HEK293 (cell line): Measurements from ENCODE around the gene FAM83C.
A peak's percentile ranks its signal among the peaks of the same experiment; 100 is the strongest.

Experiments used
- BCL11B ChIP-seq: fragments of 450-650 bp; formaldehyde crosslinking; IDR thresholded peaks from 2 replicates; pipeline ENCODE4 v1.5.1; 2016; ENCODE audit warnings: low read depth, missing biosample characterization, missing genetic modification characterization
- ELK4 ChIP-seq: IDR thresholded peaks from 2 replicates; pipeline ENCODE4 v1.6.1; 2011; ENCODE audit warnings: mild to moderate bottlenecking, low read depth, low read length, borderline replicate concordance
- IKZF3 ChIP-seq: fragments of 450-650 bp; IDR thresholded peaks from 2 replicates; pipeline ENCODE4 v1.5.0; 2018; ENCODE audit warnings: missing biosample characterization, mild to moderate bottlenecking, missing genetic modification characterization, moderate library complexity
- KLF10 ChIP-seq: fragments of 450-650 bp; IDR thresholded peaks from 2 replicates; pipeline ENCODE4 v1.5.1; 2018; ENCODE audit warnings: missing biosample characterization, mild to moderate bottlenecking, missing genetic modification characterization
- OSR2 ChIP-seq: fragments of 450-650 bp; formaldehyde crosslinking; IDR thresholded peaks from 2 replicates; pipeline ENCODE4 v1.5.1; 2016; ENCODE audit warnings: missing biosample characterization, missing genetic modification characterization
- PATZ1 ChIP-seq: fragments of 450-650 bp; formaldehyde crosslinking; IDR thresholded peaks from 2 replicates; pipeline ENCODE4 v1.5.1; 2016; ENCODE audit warnings: missing biosample characterization, missing genetic modification characterization
- PBX3 ChIP-seq: sonication (generic); formaldehyde crosslinking; IDR thresholded peaks from 2 replicates; pipeline ENCODE4 v1.8.1; 2022; ENCODE audit warnings: mild to moderate bottlenecking, moderate library complexity, missing genetic modification reagents
- PRDM4 ChIP-seq: fragments of 450-650 bp; formaldehyde crosslinking; IDR thresholded peaks from 2 replicates; pipeline ENCODE4 v1.5.1; 2017; ENCODE audit warnings: missing biosample characterization, missing genetic modification characterization
- REPIN1 ChIP-seq: fragments of 450-650 bp; formaldehyde crosslinking; IDR thresholded peaks from 2 replicates; pipeline ENCODE4 v1.5.1; 2017; ENCODE audit warnings: missing biosample characterization, missing genetic modification characterization, low read depth
- SALL2 ChIP-seq: fragments of 450-650 bp; formaldehyde crosslinking; IDR thresholded peaks from 2 replicates; pipeline ENCODE4 v1.5.0; 2017; ENCODE audit warnings: missing biosample characterization, mild to moderate bottlenecking, missing genetic modification characterization, borderline replicate concordance
- SCRT2 ChIP-seq: fragments of 450-650 bp; formaldehyde crosslinking; IDR thresholded peaks from 2 replicates; pipeline ENCODE4 v1.5.1; 2016; ENCODE audit warnings: missing biosample characterization, missing genetic modification characterization
- SETDB1 ChIP-seq: IDR thresholded peaks from one replicate; pipeline ENCODE4 v1.6.1; 2017; ENCODE audit warnings: mild to moderate bottlenecking, low read length, moderate library complexity, mixed read lengths; ENCODE audit not compliant: insufficient read length
- TRIM28 ChIP-seq: IDR thresholded peaks from 2 replicates; pipeline ENCODE4 v1.6.1; 2011; ENCODE audit warnings: low read length, control low read depth, borderline replicate concordance
- YY2 ChIP-seq: fragments of 450-650 bp; formaldehyde crosslinking; IDR thresholded peaks from 2 replicates; pipeline ENCODE4 v1.5.1; 2016; ENCODE audit warnings: missing biosample characterization, missing genetic modification characterization
- ZBTB21 ChIP-seq: fragments of 450-650 bp; formaldehyde crosslinking; IDR thresholded peaks from 2 replicates; pipeline ENCODE4 v1.5.1; 2017; ENCODE audit warnings: missing biosample characterization, missing genetic modification characterization
- ZBTB44 ChIP-seq: fragments of 450-650 bp; IDR thresholded peaks from 2 replicates; pipeline ENCODE4 v1.5.1; 2018; ENCODE audit warnings: missing biosample characterization, mild to moderate bottlenecking, missing genetic modification characterization
- ZNF10 ChIP-seq: fragments of 450-650 bp; formaldehyde crosslinking; IDR thresholded peaks from 2 replicates; pipeline ENCODE4 v1.5.1; 2017; ENCODE audit warnings: missing biosample characterization, missing genetic modification characterization
- ZNF112 ChIP-seq: fragments of 450-650 bp; formaldehyde crosslinking; IDR thresholded peaks from 2 replicates; pipeline ENCODE4 v1.5.0; 2017; ENCODE audit warnings: missing biosample characterization, missing genetic modification characterization
- ZNF146 ChIP-seq: fragments of 450-650 bp; formaldehyde crosslinking; IDR thresholded peaks from 2 replicates; pipeline ENCODE4 v1.5.1; 2016; ENCODE audit warnings: missing biosample characterization, missing genetic modification characterization
- ZNF174 ChIP-seq: fragments of 450-650 bp; formaldehyde crosslinking; IDR thresholded peaks from 2 replicates; pipeline ENCODE4 v1.5.0; 2017; ENCODE audit warnings: missing biosample characterization, mild to moderate bottlenecking, missing genetic modification characterization
- ZNF214 ChIP-seq: fragments of 450-650 bp; formaldehyde crosslinking; IDR thresholded peaks from 2 replicates; pipeline ENCODE4 v1.5.1; 2017; ENCODE audit warnings: missing biosample characterization, mild to moderate bottlenecking, missing genetic modification characterization, borderline replicate concordance
- ZNF24 ChIP-seq: fragments of 450-650 bp; formaldehyde crosslinking; IDR thresholded peaks from 2 replicates; pipeline ENCODE4 v1.5.1; 2016; ENCODE audit warnings: missing biosample characterization, missing genetic modification characterization
- ZNF274 ChIP-seq, 2 experiments: fragments of 200-500 bp in 1 of 2; fragments of 450-650 bp in 1 of 2; sonication (Bioruptor generic) in 1 of 2; formaldehyde crosslinking in 1 of 2; IDR thresholded peaks; 2 replicates each; pipeline versions ENCODE4 v1.5.1 to v1.6.1; 2014 to 2016; ENCODE audit warnings: borderline replicate concordance in 1 of 2, inconsistent platforms in 1 of 2, low read length in 1 of 2, missing biosample characterization in 1 of 2, missing genetic modification characterization in 1 of 2
- ZNF302 ChIP-seq: fragments of 450-650 bp; formaldehyde crosslinking; IDR thresholded peaks from 2 replicates; pipeline ENCODE4 v1.5.1; 2016; ENCODE audit warnings: missing biosample characterization, missing genetic modification characterization, low read depth
- ZNF394 ChIP-seq: fragments of 450-650 bp; formaldehyde crosslinking; IDR thresholded peaks from 2 replicates; pipeline ENCODE4 v1.5.1; 2016; ENCODE audit warnings: missing biosample characterization, missing genetic modification characterization, mild to moderate bottlenecking, moderate library complexity, borderline replicate concordance
- ZNF529 ChIP-seq: fragments of 450-650 bp; formaldehyde crosslinking; IDR thresholded peaks from 2 replicates; pipeline ENCODE4 v1.5.1; 2017; ENCODE audit warnings: missing genetic modification characterization, missing biosample characterization; ENCODE audit not compliant: insufficient replicate concordance
- ZNF558 ChIP-seq: fragments of 450-650 bp; formaldehyde crosslinking; IDR thresholded peaks from 2 replicates; pipeline ENCODE4 v1.5.1; 2016; ENCODE audit warnings: missing biosample characterization, missing genetic modification characterization
- ZNF585B ChIP-seq: fragments of 450-650 bp; formaldehyde crosslinking; IDR thresholded peaks from 2 replicates; pipeline ENCODE4 v1.5.1; 2016; ENCODE audit warnings: missing biosample characterization, missing genetic modification characterization
- ZNF596 ChIP-seq: fragments of 450-650 bp; IDR thresholded peaks from 2 replicates; pipeline ENCODE4 v1.5.0; 2018; ENCODE audit warnings: missing biosample characterization, mild to moderate bottlenecking, missing genetic modification characterization, moderate library complexity
- ZNF600 ChIP-seq: fragments of 450-650 bp; formaldehyde crosslinking; IDR thresholded peaks from 2 replicates; pipeline ENCODE4 v1.5.1; 2016; ENCODE audit warnings: missing biosample characterization, missing genetic modification characterization
- ZNF658 ChIP-seq: fragments of 450-650 bp; formaldehyde crosslinking; IDR thresholded peaks from 2 replicates; pipeline ENCODE4; 2016; ENCODE audit warnings: missing biosample characterization, missing genetic modification characterization
- ZNF747 ChIP-seq: fragments of 450-650 bp; formaldehyde crosslinking; IDR thresholded peaks from 2 replicates; pipeline ENCODE4 v1.5.1; 2016; ENCODE audit warnings: missing biosample characterization, missing genetic modification characterization

Gene FAM83C

GRCh38 chr20:35319192-35319870, 27.1 kb upstream of the FAM83C start (continued):
- TF ChIP-seq ZNF146 (tag by site-specific recombination) (0 out of 2 replicates have a peak, but pooled peaks have one; percentile 28), KLF10 (tag by site-specific recombination) (peak; percentile 98), ZNF658 (no peak), OSR2 (tag by site-specific recombination) (peak; percentile 98), ZNF600 (tag by site-specific recombination) (no peak), ZNF747 (tag by site-specific recombination) (no peak), SALL2 (tag by site-specific recombination) (no peak), ZNF585B (no peak), PBX3 (CRISPR knock-in tag) (no peak), ZNF274 (IDR thresholded peaks at IDR 0.05; ENCODE audit: low read length) (no peak), ZNF274 (tag by site-specific recombination; IDR thresholded peaks at IDR 0.05; ENCODE audit: borderline replicate concordance) (no peak), SETDB1 (no peak), ZNF558 (tag by site-specific recombination) (peak; percentile 49; the same call in 1 of the 2 replicates), ZNF394 (no peak; the same call in 1 of the 2 replicates), ZNF24 (tag by site-specific recombination) (peak; percentile 90), TRIM28 (no peak), ELK4 (no peak), IKZF3 (tag by site-specific recombination) (peak; percentile 82), ZNF112 (tag by site-specific recombination) (no peak), REPIN1 (tag by site-specific recombination) (no peak), ZNF214 (tag by site-specific recombination) (no peak), PATZ1 (tag by site-specific recombination) (peak; percentile 66), ZNF596 (tag by site-specific recombination) (no peak), ZBTB21 (peak; percentile 71), SCRT2 (tag by site-specific recombination) (peak; percentile 50; the same call in 1 of the 2 replicates), ZNF529 (tag by site-specific recombination) (no peak), ZNF302 (tag by site-specific recombination) (no peak), PRDM4 (peak; percentile 79), BCL11B (no peak), ZBTB44 (tag by site-specific recombination) (peak; percentile 72), ZNF10 (tag by site-specific recombination) (peak; percentile 72), YY2 (tag by site-specific recombination) (0 out of 2 replicates have a peak, but pooled peaks have one; percentile 11), ZNF174 (tag by site-specific recombination) (no peak)
